Activated CD8-positive, alpha-beta T cell treated with anti-CD3 and anti-CD28 coated beads for 36 hours (primary cell): ENCODE data around the gene LGI4. TPM values are rescaled to one million over a fixed set of nuclear protein-coding genes. Genes with fewer than 3 reads are reported as not detected.
A peak's percentile ranks its signal among the peaks of the same experiment; 100 is the strongest.

Experiments
- ATAC-seq: fragments of 200-7000 bp; cut with Tn5 transposase; one replicate; pipeline ENCODE4 v1.10.0; 2021; ENCODE audit warnings: mild to moderate bottlenecking, moderate library complexity
- CTCF ChIA-PET: fragments of 350-600 bp; sonication (Branson Sonifier 250); formaldehyde crosslinking; loops from one replicate; lab custom pipeline; 2021; ENCODE audit warnings: antibody characterized with exemption; lab: Charles Lee
- POLR2A ChIA-PET: fragments of 350-600 bp; sonication (Branson Sonifier 250); formaldehyde crosslinking; loops from one replicate; lab custom pipeline; 2021; ENCODE audit warnings: antibody characterized with exemption; lab: Charles Lee
- DNase-seq: peaks from one replicate; pipeline ENCODE4 v3.0.0-alpha.2; 2020
- H3K27ac Mint-ChIP-seq: one replicate; pipeline ENCODE4 v1.8.0; 2021; ENCODE audit warnings: mild to moderate bottlenecking, mixed read lengths
- H3K27me3 Mint-ChIP-seq: one replicate; pipeline ENCODE4 v1.8.0; 2021; ENCODE audit warnings: mixed read lengths
- H3K36me3 Mint-ChIP-seq: one replicate; pipeline ENCODE4 v1.8.0; 2021; ENCODE audit warnings: low read depth, mixed read lengths
- H3K4me1 Mint-ChIP-seq: one replicate; pipeline ENCODE4 v1.8.0; 2021; ENCODE audit warnings: low read depth, mixed read lengths
- H3K4me3 Mint-ChIP-seq: one replicate; pipeline ENCODE4 v1.8.0; 2021; ENCODE audit warnings: mild to moderate bottlenecking, moderate library complexity, mixed read lengths
- H3K9me3 Mint-ChIP-seq: one replicate; pipeline ENCODE4 v1.8.0; 2021; ENCODE audit warnings: mixed read lengths
- intact Hi-C: fragments of 100-400 bp; cut with micrococcal nuclease; formaldehyde crosslinking; loops from one replicate; pipeline ENCODE4 v1.10.0; 2022
- total RNA-seq, 2 experiments: library from RNA; stranded (reverse); gene quantifications; one replicate each; pipeline ENCODE4 v1.2.3, GENCODE V29; 2021
- TF ChIP-seq, protein P1 (sequence below): fragments of 200-600 bp; IDR thresholded peaks from one replicate; pipeline ENCODE4 v1.8.0; 2022; ENCODE audit warnings: antibody characterized with exemption, mild to moderate bottlenecking

Gene LGI4
- total RNA-seq, 2 experiments from 2014 or later, result 0.25 to 0.27 TPM

DNA sequence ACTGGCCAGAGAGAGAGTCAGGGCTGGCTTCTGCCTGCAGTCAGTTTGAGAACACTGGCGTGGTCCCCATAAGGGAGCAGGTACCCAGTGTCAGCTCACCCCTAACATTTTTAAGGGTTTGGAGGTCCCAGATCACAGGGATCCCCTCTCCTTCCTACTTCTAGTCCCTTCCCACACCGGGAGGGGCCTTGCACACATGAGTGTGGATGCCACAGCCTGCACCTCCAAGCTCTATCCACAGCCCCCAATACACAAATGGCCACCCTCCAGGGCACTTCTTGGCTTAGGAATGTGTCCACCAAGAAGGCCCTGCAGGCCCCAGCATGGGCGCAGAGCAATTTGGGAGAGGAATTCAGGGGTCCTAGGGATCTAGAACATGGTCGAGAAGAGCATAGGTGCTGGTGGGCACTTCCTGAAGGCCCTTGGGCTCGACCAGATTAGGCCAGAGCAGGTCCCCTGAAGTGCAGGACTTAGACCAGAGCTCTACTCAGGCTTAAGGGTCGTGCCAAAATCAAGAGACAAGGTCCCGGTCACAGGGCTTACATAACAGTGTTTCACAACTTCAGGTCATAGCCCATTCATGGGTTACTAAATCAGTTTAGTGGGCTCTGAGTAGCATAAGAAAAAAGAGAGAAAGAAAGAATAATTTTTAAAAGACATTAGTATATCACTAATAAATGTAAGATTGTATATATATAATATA is 35.7 kb upstream of the LGI4 start:
- no peak for DNase-seq
- H3K27ac Mint-ChIP-seq, result peak overlapping the region; percentile 61
- H3K9me3 Mint-ChIP-seq, result peaks cover 13% of the 10 kb centered on the region
- ChIA-PET POLR2A (interaction anchor here (1.0 to 1.7 kb wide), 4 partner anchors 9 to 100 kb away, joined by 3 to 6 read pairs (median 4); partner anchors contain the start of gene FXYD5), CTCF (interaction anchor here (1.8 kb wide), 1 partner anchor 16 kb away, joined by 4 read pairs; the partner anchor contains the start of gene FXYD5)
- H3K36me3 Mint-ChIP-seq, result peaks cover 65% of the 10 kb centered on the region
- H3K4me3 Mint-ChIP-seq, result no peak overlapping the region
- H3K4me1 Mint-ChIP-seq, result peaks cover 40% of the 10 kb centered on the region
- no peaks in the 10 kb centered on the region for H3K27me3 Mint-ChIP-seq
- ATAC-seq, result no peak
- intact Hi-C loops, result no loop called here
- TF ChIP-seq, protein P1, sequence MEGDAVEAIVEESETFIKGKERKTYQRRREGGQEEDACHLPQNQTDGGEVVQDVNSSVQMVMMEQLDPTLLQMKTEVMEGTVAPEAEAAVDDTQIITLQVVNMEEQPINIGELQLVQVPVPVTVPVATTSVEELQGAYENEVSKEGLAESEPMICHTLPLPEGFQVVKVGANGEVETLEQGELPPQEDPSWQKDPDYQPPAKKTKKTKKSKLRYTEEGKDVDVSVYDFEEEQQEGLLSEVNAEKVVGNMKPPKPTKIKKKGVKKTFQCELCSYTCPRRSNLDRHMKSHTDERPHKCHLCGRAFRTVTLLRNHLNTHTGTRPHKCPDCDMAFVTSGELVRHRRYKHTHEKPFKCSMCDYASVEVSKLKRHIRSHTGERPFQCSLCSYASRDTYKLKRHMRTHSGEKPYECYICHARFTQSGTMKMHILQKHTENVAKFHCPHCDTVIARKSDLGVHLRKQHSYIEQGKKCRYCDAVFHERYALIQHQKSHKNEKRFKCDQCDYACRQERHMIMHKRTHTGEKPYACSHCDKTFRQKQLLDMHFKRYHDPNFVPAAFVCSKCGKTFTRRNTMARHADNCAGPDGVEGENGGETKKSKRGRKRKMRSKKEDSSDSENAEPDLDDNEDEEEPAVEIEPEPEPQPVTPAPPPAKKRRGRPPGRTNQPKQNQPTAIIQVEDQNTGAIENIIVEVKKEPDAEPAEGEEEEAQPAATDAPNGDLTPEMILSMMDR, result no peak

DNA sequence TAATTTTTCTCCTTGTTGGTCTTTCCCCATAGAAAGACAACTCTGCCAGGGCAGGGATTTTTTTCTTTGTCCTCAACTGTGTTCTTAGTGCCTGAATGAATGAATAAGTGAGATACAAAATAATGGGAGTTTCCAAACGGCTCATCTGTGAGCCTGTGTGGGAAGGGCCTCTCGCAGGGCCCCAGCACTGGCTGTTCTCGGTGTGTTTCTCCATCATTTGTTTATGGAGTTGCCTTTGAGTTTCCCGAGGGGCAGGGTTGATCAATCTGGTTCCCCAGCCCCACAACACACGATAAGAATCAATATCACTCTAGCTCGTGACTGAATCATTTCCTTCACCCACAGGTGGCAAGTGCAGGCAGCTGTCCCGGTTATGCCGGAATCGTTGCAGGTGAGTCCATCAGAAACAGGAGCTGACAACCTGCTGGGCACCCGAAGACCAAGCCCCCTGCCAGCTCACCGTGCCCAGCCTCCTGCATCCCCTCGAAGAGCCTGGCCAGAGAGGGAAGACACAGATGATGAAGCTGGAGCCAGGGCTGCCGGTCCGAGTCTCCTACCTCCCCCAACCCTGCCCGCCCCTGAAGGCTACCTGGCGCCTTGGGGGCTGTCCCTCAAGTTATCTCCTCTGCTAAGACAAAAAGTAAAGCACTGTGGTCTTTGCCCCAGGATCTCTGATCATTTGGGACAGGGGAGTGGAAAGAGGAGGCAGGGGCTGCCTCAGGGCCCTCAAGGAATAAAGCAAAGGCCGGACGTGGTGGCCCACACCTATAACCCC is 34.5 kb upstream of the LGI4 start:
- Mint-ChIP-seq H3K9me3 (peaks cover 23% of the 10 kb centered on the region), H3K27ac (peak overlapping the region; percentile 74), H3K4me1 (peaks cover 42% of the 10 kb centered on the region), H3K27me3 (no peaks in the 10 kb centered on the region), H3K36me3 (peaks cover 76% of the 10 kb centered on the region), H3K4me3 (no peak overlapping the region)
- DNase-seq, result no peak
- CTCF ChIA-PET, result no interaction called here
- no peak for ATAC-seq
- TF ChIP-seq, protein P1, result no peak
- POLR2A ChIA-PET, result interaction anchor here (0.9 to 1.7 kb wide), 5 partner anchors 10 to 101 kb away, joined by 3 to 6 read pairs (median 4); partner anchors contain the start of gene FXYD5
- intact Hi-C loops, result no loop called here

DNA sequence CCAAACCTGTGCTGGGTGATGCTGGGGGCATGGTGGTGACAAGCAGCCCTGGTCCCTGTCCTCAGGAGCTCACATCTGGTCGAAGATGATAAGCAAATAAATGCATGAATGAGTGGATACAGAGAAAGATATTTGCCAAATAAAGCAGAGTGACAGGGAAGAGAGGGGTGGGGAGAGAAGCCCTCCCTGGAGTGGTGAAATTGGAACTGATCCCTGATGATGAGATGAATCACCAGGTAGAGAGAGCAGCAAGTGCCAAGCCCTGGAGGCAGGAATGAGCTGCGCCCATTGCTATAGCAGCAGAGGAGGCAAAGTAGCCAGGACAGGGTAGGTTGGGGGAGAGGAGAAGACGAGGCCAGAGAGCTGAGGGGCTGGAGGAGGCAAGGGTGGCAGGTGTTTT is 33.3 kb upstream of the LGI4 start:
- peak overlapping the region; percentile 22 for H3K27ac Mint-ChIP-seq
- H3K27me3 Mint-ChIP-seq, result no peaks in the 10 kb centered on the region
- H3K36me3 Mint-ChIP-seq, result peaks cover 88% of the 10 kb centered on the region
- TF ChIP-seq, protein P1, result no peak
- POLR2A ChIA-PET, result interaction anchor here (0.6 to 2.9 kb wide), 10 partner anchors 8 to 799 kb away, joined by 3 to 9 read pairs (median 5); partner anchors contain the start of gene FXYD5
- DNase-seq, result no peak
- no peak for ATAC-seq
- intact Hi-C loops, result no loop called here
- H3K4me3 Mint-ChIP-seq, result no peak overlapping the region
- CTCF ChIA-PET, result interaction anchor here (1.9 kb wide), 1 partner anchor 26 kb away, joined by 7 read pairs; no protein-coding TSS in a partner anchor
- peaks cover 42% of the 10 kb centered on the region for H3K4me1 Mint-ChIP-seq
- peaks cover 32% of the 10 kb centered on the region for H3K9me3 Mint-ChIP-seq

- DNase-seq (no peak), ATAC-seq (peak; percentile 30)
- TF ChIP-seq, protein P1, result no peak
Observed at GRCh38 chr19:35167251-35168119, 32.6 kb upstream of the LGI4 start.

More at GRCh38 chr19:35167251-35168119, 32.6 kb upstream of the LGI4 start:
- Mint-ChIP-seq H3K36me3 (peaks cover 88% of the 10 kb centered on the region), H3K4me1 (peaks cover 39% of the 10 kb centered on the region), H3K4me3 (no peak overlapping the region), H3K9me3 (peaks cover 38% of the 10 kb centered on the region), H3K27ac (peak overlapping the region; percentile 83), H3K27me3 (no peaks in the 10 kb centered on the region)
- intact Hi-C loops, result no loop called here
- ChIA-PET CTCF (interaction anchor here (1.3 to 1.9 kb wide), 3 partner anchors 13 to 101 kb away, joined by 3 to 7 read pairs (median 6); partner anchors contain the start of gene FXYD5), POLR2A (interaction anchor here (0.6 to 2.9 kb wide), 11 partner anchors 9 to 798 kb away, joined by 3 to 9 read pairs (median 5); partner anchors contain the start of gene FXYD5)
